PFSK-1 (cell line): ENCODE data around the gene HDAC4.

Experiments used
- FOXP2 ChIP-seq: optimal IDR thresholded peaks from 2 replicates; pipeline ENCODE3; 2011; ENCODE audit warnings: borderline replicate concordance, control low read depth, inconsistent platforms; ENCODE audit not compliant: insufficient read depth; ENCODE audit errors: extremely low read length, extremely low read depth
- POLR2AphosphoS5 ChIP-seq: IDR thresholded peaks from 2 replicates; pipeline ENCODE4 v1.6.1; 2012; ENCODE audit warnings: low read depth, mild to moderate bottlenecking, control low read depth, low read length, moderate library complexity
- REST ChIP-seq, 2 experiments: IDR thresholded peaks; 2 replicates each; pipeline versions ENCODE4 v1.6.1 to v1.8.0; 2011 to 2012; ENCODE audit warnings: low read depth in 2 of 2, low read length in 2 of 2, control low read depth in 1 of 2, inconsistent platforms in 1 of 2, mild to moderate bottlenecking in 1 of 2, moderate library complexity in 1 of 2; ENCODE audit not compliant: insufficient read depth in 1 of 2
- SIN3A ChIP-seq: IDR thresholded peaks from 2 replicates; pipeline ENCODE4 v1.6.1; 2012; ENCODE audit warnings: mild to moderate bottlenecking, low read length, moderate library complexity, borderline replicate concordance; ENCODE audit not compliant: insufficient read depth
- TAF1 ChIP-seq: IDR thresholded peaks from 2 replicates; pipeline ENCODE4 v1.6.1; 2012; ENCODE audit warnings: low read length, control low read depth, borderline replicate concordance; ENCODE audit not compliant: insufficient read depth

The HDAC4 gene

GRCh38 chr2:239305771-239306170 is 95.0 kb downstream of the HDAC4 start:
- TF ChIP-seq TAF1, result no peak
- no peak for TF ChIP-seq FOXP2
- no peak for TF ChIP-seq REST (IDR thresholded peaks at IDR 0.05; ENCODE audit: insufficient read depth in 1 of 2, low read depth in 2 of 2, low read length in 2 of 2)
- TF ChIP-seq POLR2AphosphoS5, result no peak
- TF ChIP-seq SIN3A, result no peak

GRCh38 chr2:239305222-239305575 is 95.6 kb downstream of the HDAC4 start:
- no peak for TF ChIP-seq REST (IDR thresholded peaks at IDR 0.05; ENCODE audit: insufficient read depth in 1 of 2, low read depth in 2 of 2, low read length in 2 of 2)
- no peak for TF ChIP-seq POLR2AphosphoS5
- no peak for TF ChIP-seq TAF1
- TF ChIP-seq SIN3A, result no peak
- no peak for TF ChIP-seq FOXP2

- TF ChIP-seq FOXP2 (no peak), TAF1 (no peak)
Observed at GRCh38 chr2:239304533-239305221, 96.1 kb downstream of the HDAC4 start.

- TF ChIP-seq FOXP2, result no peak
- no peak for TF ChIP-seq SIN3A
Observed at GRCh38 chr2:239303711-239304532, 96.9 kb downstream of the HDAC4 start.

GRCh38 chr2:239302808-239303557 is 97.8 kb downstream of the HDAC4 start:
- TF ChIP-seq SIN3A (no peak), REST (IDR thresholded peaks at IDR 0.05; ENCODE audit: insufficient read depth in 1 of 2, low read depth in 2 of 2, low read length in 2 of 2) (no peak), TAF1 (no peak), FOXP2 (no peak), POLR2AphosphoS5 (no peak)
